Measurements from ENCODE around the gene NUS1.

GRCh38 chr6:117733341-117733740 lies 58.1 kb downstream of the NUS1 start:
- TF ChIP-seq CTCF (conservative IDR thresholded peaks at IDR 0.05 in 1 of 2, IDR thresholded peaks at IDR 0.05 in 1 of 2; ENCODE audit: extremely low read depth in 1 of 2, insufficient read depth in 1 of 2, low read depth in 1 of 2, low read length in 2 of 2) = no peak
- TF ChIP-seq EZH2 (IDR thresholded peaks at IDR 0.05; ENCODE audit: borderline replicate concordance, low read length) = no peak
